Upper lobe of right lung (tissue), 1 donor: ENCODE results near the gene LMTK2. TPM values are rescaled to one million over a fixed set of nuclear protein-coding genes. Genes with fewer than 3 reads are reported as not detected.

ENCODE experiments used
- ATAC-seq: fragments of 200-7000 bp; cut with Tn5 transposase; one replicate; pipeline ENCODE4 v1.9.1; 2020; ENCODE audit warnings: mild to moderate bottlenecking, moderate library complexity
- DNase-seq: peaks from one replicate; pipeline ENCODE4 v3.0.0-alpha.2; 2020
- H3K27ac ChIP-seq: fragments of 200-600 bp; one replicate; pipeline ENCODE4 v1.8.0; 2022
- H3K27me3 ChIP-seq: fragments of 200-600 bp; one replicate; pipeline ENCODE4 v1.8.0; 2022; ENCODE audit warnings: mild to moderate bottlenecking
- H3K36me3 ChIP-seq: fragments of 200-600 bp; one replicate; pipeline ENCODE4 v1.8.0; 2022
- H3K4me1 ChIP-seq: fragments of 200-600 bp; one replicate; pipeline ENCODE4 v1.8.0; 2022
- H3K4me3 ChIP-seq: fragments of 200-600 bp; one replicate; pipeline ENCODE4 v1.8.0; 2022; ENCODE audit warnings: mild to moderate bottlenecking
- H3K9me3 ChIP-seq: fragments of 200-600 bp; one replicate; pipeline ENCODE4 v1.8.0; 2022
- CTCF ChIP-seq: fragments of 200-600 bp; IDR thresholded peaks from one replicate; pipeline ENCODE4 v1.8.0; 2022; ENCODE audit warnings: antibody characterized with exemption
- intact Hi-C: fragments of 100-400 bp; cut with DNase I; formaldehyde crosslinking; loops from one replicate; pipeline ENCODE4 v1.11.0; 2022
- total RNA-seq: library from RNA; stranded (reverse); fragmentation: NEBNext Ultra II Directional; extraction: Animal tissue kit (Norgen Biotek cat#: 25700); gene quantifications from one replicate; pipeline ENCODE4 v1.2.1, GENCODE V29; 2021
- donor health status: DM: no; HTN: yes; CAD: no; lungs with severe emphysema.

The LMTK2 gene
- total RNA-seq, 1 donor from 2014 or later: 40.8 TPM

GRCh38 chr7:98202367-98203195 lies 95.9 kb downstream of the LMTK2 start:
- peak; percentile 56 for DNase-seq
- Histone ChIP-seq H3K27ac (no peak overlapping the region), H3K4me1 (no peaks in the 10 kb centered on the region), H3K4me3 (no peak overlapping the region), H3K36me3 (peaks cover 34% of the 10 kb centered on the region), H3K27me3 (no peaks in the 10 kb centered on the region), H3K9me3 (no peaks in the 10 kb centered on the region)
- intact Hi-C loops: no loop called here
- no peak for TF ChIP-seq CTCF
- peak; percentile 41 for ATAC-seq

- peaks cover 39% of the 10 kb centered on the region for H3K36me3 ChIP-seq
- no peaks in the 10 kb centered on the region for H3K27me3 ChIP-seq
- no peak overlapping the region for H3K4me3 ChIP-seq
- no peak overlapping the region for H3K27ac ChIP-seq
- peak; percentile 51 for DNase-seq
- H3K9me3 ChIP-seq: no peaks in the 10 kb centered on the region
- intact Hi-C loops: no loop called here
- no peak for ATAC-seq
- H3K4me1 ChIP-seq: no peaks in the 10 kb centered on the region
- TF ChIP-seq CTCF: no peak
Measured at GRCh38 chr7:98203261-98203963, 96.8 kb downstream of the LMTK2 start.

GRCh38 chr7:98203964-98204605 lies 97.4 kb downstream of the LMTK2 start:
- no peak for ATAC-seq
- Histone ChIP-seq H3K9me3 (no peaks in the 10 kb centered on the region), H3K36me3 (peaks cover 39% of the 10 kb centered on the region), H3K27ac (no peak overlapping the region), H3K4me3 (no peak overlapping the region), H3K4me1 (no peaks in the 10 kb centered on the region), H3K27me3 (no peaks in the 10 kb centered on the region)
- DNase-seq: peak; percentile 27
- intact Hi-C loops: no loop called here
- no peak for TF ChIP-seq CTCF

GRCh38 chr7:98204670-98205069 lies 98.0 kb downstream of the LMTK2 start:
- Histone ChIP-seq H3K27me3 (no peaks in the 10 kb centered on the region), H3K4me1 (no peaks in the 10 kb centered on the region), H3K4me3 (no peak overlapping the region), H3K9me3 (no peaks in the 10 kb centered on the region), H3K36me3 (peaks cover 39% of the 10 kb centered on the region), H3K27ac (no peak overlapping the region)
- TF ChIP-seq CTCF: no peak
- ATAC-seq: peak; percentile 83
- DNase-seq: peak; percentile 58
- intact Hi-C loops: no loop called here

- H3K9me3 ChIP-seq: no peaks in the 10 kb centered on the region
- intact Hi-C loops: no loop called here
- no peak overlapping the region for H3K4me3 ChIP-seq
- peak; percentile 53 for DNase-seq
- H3K27me3 ChIP-seq: no peaks in the 10 kb centered on the region
- H3K36me3 ChIP-seq: peaks cover 39% of the 10 kb centered on the region
- peak; percentile 4 for ATAC-seq
- TF ChIP-seq CTCF: no peak
- H3K27ac ChIP-seq: no peak overlapping the region
- H3K4me1 ChIP-seq: no peaks in the 10 kb centered on the region
Measured at GRCh38 chr7:98205162-98205845, 98.6 kb downstream of the LMTK2 start.
